IPS-15b (cell line): ENCODE results near the gene SLC46A1.

ENCODE experiments used
- H3K27me3 ChIP-seq: one replicate; pipeline ENCODE4 v1.6.1; 2013; ENCODE audit warnings: low read length; ENCODE audit not compliant: control insufficient read depth, insufficient read depth
- H3K36me3 ChIP-seq: one replicate; pipeline ENCODE4 v1.6.1; 2013; ENCODE audit warnings: low read length; ENCODE audit not compliant: control insufficient read depth, insufficient read depth
- H3K4me1 ChIP-seq: one replicate; pipeline ENCODE4 v1.6.1; 2013; ENCODE audit warnings: mild to moderate bottlenecking, low read length; ENCODE audit not compliant: control insufficient read depth, insufficient read depth
- H3K4me3 ChIP-seq: one replicate; pipeline ENCODE4 v1.5.1; 2013; ENCODE audit warnings: low read depth, low read length
- H3K9ac ChIP-seq: one replicate; pipeline ENCODE4 v1.6.1; 2013; ENCODE audit warnings: low read depth, mild to moderate bottlenecking, low read length
- H3K9me3 ChIP-seq: one replicate; pipeline ENCODE4 v1.6.1; 2013; ENCODE audit warnings: mild to moderate bottlenecking, low read length; ENCODE audit not compliant: control insufficient read depth, insufficient read depth

Gene SLC46A1

GRCh38 chr17:28421787-28422305 is 15.8 kb upstream of the SLC46A1 start:
- H3K4me3 ChIP-seq = no peak overlapping the region
- H3K4me1 ChIP-seq = no peaks in the 10 kb centered on the region
- no peaks in the 10 kb centered on the region for H3K9me3 ChIP-seq
- no peaks in the 10 kb centered on the region for H3K36me3 ChIP-seq
- no peak overlapping the region for H3K9ac ChIP-seq
- peaks cover 13% of the 10 kb centered on the region for H3K27me3 ChIP-seq

- H3K9ac ChIP-seq = no peak overlapping the region
- H3K4me3 ChIP-seq = no peak overlapping the region
- peaks cover 6% of the 10 kb centered on the region for H3K4me1 ChIP-seq
- no peaks in the 10 kb centered on the region for H3K36me3 ChIP-seq
- no peaks in the 10 kb centered on the region for H3K9me3 ChIP-seq
- H3K27me3 ChIP-seq = peaks cover 40% of the 10 kb centered on the region
Observed at GRCh38 chr17:28416703-28417311, 10.8 kb upstream of the SLC46A1 start.

GRCh38 chr17:28415886-28416285 is 9.9 kb upstream of the SLC46A1 start:
- Histone ChIP-seq H3K4me1 (peaks cover 10% of the 10 kb centered on the region), H3K4me3 (no peak overlapping the region), H3K9me3 (no peaks in the 10 kb centered on the region), H3K9ac (no peak overlapping the region), H3K27me3 (peaks cover 45% of the 10 kb centered on the region), H3K36me3 (no peaks in the 10 kb centered on the region)

- Histone ChIP-seq H3K4me1 (peaks cover 11% of the 10 kb centered on the region), H3K9ac (no peak overlapping the region), H3K27me3 (peaks cover 47% of the 10 kb centered on the region), H3K36me3 (no peaks in the 10 kb centered on the region), H3K9me3 (no peaks in the 10 kb centered on the region), H3K4me3 (no peak overlapping the region)
Observed at GRCh38 chr17:28413804-28414203, 7.8 kb upstream of the SLC46A1 start.

DNA sequence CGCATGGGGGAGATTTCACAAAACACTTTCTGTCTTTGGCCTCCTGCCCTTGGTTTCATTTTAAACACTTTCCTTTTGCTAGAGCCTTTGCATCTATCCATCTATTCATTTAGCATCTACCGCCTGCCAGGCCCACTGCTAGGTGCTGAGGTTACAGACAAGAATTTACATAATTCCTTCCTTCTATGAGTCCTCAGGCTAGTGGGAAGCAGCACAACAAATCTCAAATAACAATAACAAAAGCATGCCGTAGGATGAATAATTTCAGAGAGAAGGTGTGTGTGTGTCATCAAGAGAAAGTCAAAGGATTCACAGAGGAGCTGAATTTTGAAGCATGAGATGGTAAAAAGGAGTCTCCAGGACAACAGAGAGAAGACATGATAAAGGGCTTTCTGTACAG is 6.1 kb upstream of the SLC46A1 start:
- H3K36me3 ChIP-seq = no peaks in the 10 kb centered on the region
- H3K27me3 ChIP-seq = peaks cover 40% of the 10 kb centered on the region
- no peaks in the 10 kb centered on the region for H3K9me3 ChIP-seq
- no peak overlapping the region for H3K4me3 ChIP-seq
- peaks cover 28% of the 10 kb centered on the region for H3K4me1 ChIP-seq
- H3K9ac ChIP-seq = no peak overlapping the region

- Histone ChIP-seq H3K36me3 (no peaks in the 10 kb centered on the region), H3K27me3 (peaks cover 40% of the 10 kb centered on the region), H3K4me3 (peak overlapping the region; percentile 19), H3K4me1 (peaks cover 47% of the 10 kb centered on the region), H3K9me3 (no peaks in the 10 kb centered on the region), H3K9ac (no peak overlapping the region)
Observed at GRCh38 chr17:28407974-28408306, 1.9 kb upstream of the SLC46A1 start.

GRCh38 chr17:28407130-28407973 is 1.3 kb upstream of the SLC46A1 start:
- Histone ChIP-seq H3K36me3 (no peaks in the 10 kb centered on the region), H3K9me3 (no peaks in the 10 kb centered on the region), H3K4me1 (peaks cover 52% of the 10 kb centered on the region), H3K4me3 (peak overlapping the region; percentile 13), H3K27me3 (peaks cover 42% of the 10 kb centered on the region), H3K9ac (no peak overlapping the region)

DNA sequence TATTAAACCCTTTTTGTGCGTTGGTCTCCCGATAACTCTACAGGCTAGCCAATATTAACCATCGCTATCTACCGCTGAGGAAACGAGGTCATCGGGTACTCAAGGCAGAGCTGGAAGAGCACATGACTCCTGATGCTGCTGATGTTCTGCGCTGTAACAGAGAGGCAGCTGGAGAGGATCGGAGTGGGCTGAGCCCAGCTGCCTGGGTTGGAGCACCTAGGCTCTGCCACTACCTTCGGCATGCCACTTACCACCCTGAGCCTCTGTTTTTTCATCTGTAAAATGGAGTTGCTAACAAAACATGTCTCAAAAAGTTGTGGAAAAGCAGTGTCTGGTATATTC is 432 bp upstream of the SLC46A1 start:
- peak overlapping the region; percentile 65 for H3K4me3 ChIP-seq
- no peak overlapping the region for H3K9ac ChIP-seq

GRCh38 chr17:28404812-28405570 is 1.0 kb downstream of the SLC46A1 start:
- Histone ChIP-seq H3K9me3 (no peaks in the 10 kb centered on the region), H3K9ac (peak overlapping the region; percentile 49), H3K4me1 (peaks cover 51% of the 10 kb centered on the region), H3K27me3 (peaks cover 55% of the 10 kb centered on the region), H3K36me3 (no peaks in the 10 kb centered on the region), H3K4me3 (peak overlapping the region; percentile 65)

More for the DNA sequence above, 432 bp upstream of the SLC46A1 start:
- Histone ChIP-seq H3K27me3 (peaks cover 50% of the 10 kb centered on the region), H3K36me3 (no peaks in the 10 kb centered on the region), H3K9me3 (no peaks in the 10 kb centered on the region), H3K4me1 (peaks cover 51% of the 10 kb centered on the region)

- peaks cover 51% of the 10 kb centered on the region for H3K4me1 ChIP-seq
- no peak overlapping the region for H3K9ac ChIP-seq
- no peaks in the 10 kb centered on the region for H3K9me3 ChIP-seq
- H3K27me3 ChIP-seq = peaks cover 56% of the 10 kb centered on the region
- peak overlapping the region; percentile 65 for H3K4me3 ChIP-seq
- no peaks in the 10 kb centered on the region for H3K36me3 ChIP-seq
Observed at GRCh38 chr17:28404461-28404811, 1.6 kb downstream of the SLC46A1 start.

DNA sequence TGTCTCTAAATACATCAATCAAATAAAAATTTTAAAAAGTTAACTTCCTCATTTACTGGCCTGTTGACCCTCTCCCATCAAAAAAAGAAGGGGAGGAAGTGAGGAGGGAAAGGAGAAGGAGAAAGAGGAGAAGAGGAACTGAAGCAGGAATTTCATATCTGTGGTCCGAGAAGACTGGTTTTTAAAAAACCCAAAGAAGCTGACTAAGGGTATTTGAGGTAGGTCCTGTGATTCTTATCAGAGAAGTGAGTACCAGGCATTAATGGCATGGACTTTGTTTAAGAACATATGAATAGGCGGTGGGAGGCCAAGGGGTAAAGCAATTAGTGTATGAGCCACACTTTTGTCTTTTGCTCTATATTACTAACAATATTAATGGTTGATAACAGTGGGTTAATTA is 2.0 kb downstream of the SLC46A1 start:
- peaks cover 57% of the 10 kb centered on the region for H3K27me3 ChIP-seq
- no peak overlapping the region for H3K4me3 ChIP-seq
- no peaks in the 10 kb centered on the region for H3K36me3 ChIP-seq
- peaks cover 51% of the 10 kb centered on the region for H3K4me1 ChIP-seq
- H3K9me3 ChIP-seq = no peaks in the 10 kb centered on the region
- H3K9ac ChIP-seq = no peak overlapping the region
